IMR-90 (cell line): ENCODE measurements around the gene EDA. TPM values are rescaled to one million over a fixed set of nuclear protein-coding genes. Genes with fewer than 3 reads are reported as not detected.

ENCODE experiments used
- ATAC-seq: fragments of 200-7000 bp; cut with Tn5 transposase; 2 replicates; pipeline ENCODE4 v1.9.1; 2020; ENCODE audit warnings: low read depth, mild to moderate bottlenecking, moderate library complexity
- BruUV-seq: library from RNA; stranded (reverse); fragments of 400-500 nt; replicated peaks from 2 replicates; lab custom pipeline; 2021; lab: Mats Ljungman, UMichigan
- CTCF ChIA-PET: fragments of 300-600 bp; formaldehyde crosslinking; extraction: SDS; loops from one replicate; lab custom pipeline; 2021; ENCODE audit warnings: antibody characterized with exemption; lab: Yijun Ruan, JAX
- POLR2A ChIA-PET: fragments of 300-600 bp; sonication (Branson Sonifier 250); formaldehyde crosslinking; loops from one replicate; lab custom pipeline; 2022; ENCODE audit warnings: antibody characterized with exemption; ENCODE audit not compliant: unreplicated experiment; lab: Charles Lee
- DNase-seq: peaks from one replicate; pipeline ENCODE4 v3.0.0; 2013
- H2AFZ ChIP-seq: replicated peaks from 2 replicates; pipeline ENCODE3; 2013; ENCODE audit warnings: low read length, mild to moderate bottlenecking; ENCODE audit not compliant: poor library complexity
- H2AK5ac ChIP-seq: 2 replicates; pipeline ENCODE4 v1.6.1; 2013; ENCODE audit warnings: low read depth, low read length, inconsistent platforms
- H2AK9ac ChIP-seq: replicated peaks from 2 replicates; pipeline ENCODE3; 2013; ENCODE audit warnings: mild to moderate bottlenecking, low read depth, low read length, moderate library complexity; ENCODE audit not compliant: poor library complexity
- H2BK120ac ChIP-seq: 2 replicates; pipeline ENCODE4 v1.6.1; 2013; ENCODE audit warnings: low read depth, low read length, inconsistent platforms
- H2BK15ac ChIP-seq: 3 replicates; pipeline ENCODE4 v1.6.1; 2013; ENCODE audit warnings: low read depth, low read length, inconsistent platforms
- H2BK20ac ChIP-seq: 2 replicates; pipeline ENCODE4 v1.6.1; 2013; ENCODE audit warnings: low read depth, mild to moderate bottlenecking, inconsistent platforms, low read length, moderate library complexity
- H2BK5ac ChIP-seq: 2 replicates; pipeline ENCODE4 v1.6.1; 2013; ENCODE audit warnings: mild to moderate bottlenecking, low read depth, low read length, inconsistent platforms; ENCODE audit not compliant: poor library complexity, severe bottlenecking
- H3K14ac ChIP-seq: replicated peaks from 2 replicates; pipeline ENCODE4 v1.6.1; 2013; ENCODE audit warnings: low read depth, low read length, inconsistent platforms
- H3K18ac ChIP-seq: 2 replicates; pipeline ENCODE4 v1.6.1; 2013; ENCODE audit warnings: low read depth, low read length, control low read depth
- H3K23ac ChIP-seq: 2 replicates; pipeline ENCODE4 v1.6.1; 2013; ENCODE audit warnings: low read depth, low read length, inconsistent platforms
- H3K27ac ChIP-seq: 2 replicates; pipeline ENCODE4 v1.5.1; 2013; ENCODE audit warnings: mild to moderate bottlenecking, control low read depth, low read length; ENCODE audit not compliant: insufficient read depth
- H3K27me3 ChIP-seq: 2 replicates; pipeline ENCODE4 v1.6.1; 2013; ENCODE audit warnings: low read length; ENCODE audit not compliant: control insufficient read depth, insufficient read depth
- H3K36me3 ChIP-seq: 2 replicates; pipeline ENCODE4 v1.6.1; 2013; ENCODE audit warnings: low read length, mixed read lengths; ENCODE audit not compliant: control insufficient read depth, insufficient read depth
- H3K4ac ChIP-seq: 2 replicates; pipeline ENCODE4 v1.6.1; 2013; ENCODE audit warnings: low read depth, low read length, inconsistent platforms
- H3K4me1 ChIP-seq: 2 replicates; pipeline ENCODE4 v1.6.1; 2013; ENCODE audit warnings: low read length, mixed read lengths; ENCODE audit not compliant: control insufficient read depth, insufficient read depth
- H3K4me2 ChIP-seq: 2 replicates; pipeline ENCODE4 v1.6.1; 2013; ENCODE audit warnings: low read depth, mild to moderate bottlenecking, control low read depth, low read length, moderate library complexity
- H3K4me3 ChIP-seq: 2 replicates; pipeline ENCODE4 v1.5.1; 2013; ENCODE audit warnings: low read depth, mild to moderate bottlenecking, control low read depth, low read length, moderate library complexity; ENCODE audit not compliant: insufficient read depth
- H3K56ac ChIP-seq: 2 replicates; pipeline ENCODE4 v1.6.1; 2013; ENCODE audit warnings: low read length, inconsistent platforms; ENCODE audit not compliant: insufficient read depth; ENCODE audit errors: extremely low read depth
- H3K79me1 ChIP-seq, 2 experiments: 2 replicates each; pipeline ENCODE4 v1.6.1; 2013; ENCODE audit warnings: low read length in 2 of 2, inconsistent platforms in 1 of 2, low read depth in 1 of 2
- H3K9ac ChIP-seq: 2 replicates; pipeline ENCODE4 v1.6.1; 2013; ENCODE audit warnings: low read depth, low read length, control low read depth
- H3K9me1 ChIP-seq: 2 replicates; pipeline ENCODE4 v1.6.1; 2013; ENCODE audit warnings: low read length, inconsistent platforms; ENCODE audit not compliant: insufficient read depth
- H3K9me3 ChIP-seq: 2 replicates; pipeline ENCODE4 v1.6.1; 2013; ENCODE audit warnings: low read length; ENCODE audit not compliant: control insufficient read depth, insufficient read depth
- H4K20me1 ChIP-seq: 2 replicates; pipeline ENCODE4 v1.6.1; 2013; ENCODE audit warnings: low read length, inconsistent platforms; ENCODE audit not compliant: insufficient read depth
- H4K5ac ChIP-seq: 2 replicates; pipeline ENCODE4 v1.6.1; 2013; ENCODE audit warnings: mild to moderate bottlenecking, low read depth, low read length, control low read depth
- H4K8ac ChIP-seq, 2 experiments: 2 replicates each; pipeline ENCODE4 v1.6.1; 2013; ENCODE audit warnings: low read depth in 2 of 2, low read length in 2 of 2, control low read depth in 1 of 2, inconsistent platforms in 1 of 2
- H4K91ac ChIP-seq: 2 replicates; pipeline ENCODE4 v1.6.1; 2013; ENCODE audit warnings: low read depth, low read length, inconsistent platforms; ENCODE audit not compliant: insufficient read depth
- BHLHE40 ChIP-seq: fragments of 150-350 bp; IDR thresholded peaks from 2 replicates; pipeline ENCODE4 v1.6.1; 2016; ENCODE audit warnings: mild to moderate bottlenecking, low read depth, low read length
- CEBPB ChIP-seq: IDR thresholded peaks from 2 replicates; pipeline ENCODE4 v1.6.1; 2012; ENCODE audit warnings: low read depth, low read length, improper control_type of control experiment
- CTCF ChIP-seq: conservative IDR thresholded peaks from 2 replicates; pipeline ENCODE4 v1.5.1; 2012; ENCODE audit warnings: mild to moderate bottlenecking, low read depth, low read length, improper control_type of control experiment
- ELK1 ChIP-seq: fragments of 150-350 bp; IDR thresholded peaks from 2 replicates; pipeline ENCODE4 v1.6.1; 2016; ENCODE audit warnings: low read depth, mild to moderate bottlenecking, low read length, moderate library complexity, borderline replicate concordance
- MAFK ChIP-seq: IDR thresholded peaks from 2 replicates; pipeline ENCODE4 v1.6.1; 2012; ENCODE audit warnings: low read depth, low read length, improper control_type of control experiment
- MAZ ChIP-seq: IDR thresholded peaks from 2 replicates; pipeline ENCODE4 v1.6.1; 2012; ENCODE audit warnings: low read depth, mild to moderate bottlenecking, low read length, improper control_type of control experiment, moderate library complexity, borderline replicate concordance
- POLR2A ChIP-seq: IDR thresholded peaks from 2 replicates; pipeline ENCODE4 v1.6.1; 2012; ENCODE audit warnings: mild to moderate bottlenecking, low read depth, low read length
- RAD21 ChIP-seq: IDR thresholded peaks from 2 replicates; pipeline ENCODE4 v1.6.1; 2012; ENCODE audit warnings: low read length, improper control_type of control experiment
- RCOR1 ChIP-seq: IDR thresholded peaks from 2 replicates; pipeline ENCODE4 v1.6.1; 2012; ENCODE audit warnings: mild to moderate bottlenecking, low read length, improper control_type of control experiment; ENCODE audit not compliant: insufficient replicate concordance
- SMC3 ChIP-seq: fragments of 150-350 bp; IDR thresholded peaks from 2 replicates; pipeline ENCODE4 v1.6.1; 2016; ENCODE audit warnings: low read depth, mild to moderate bottlenecking, antibody characterized with exemption, low read length, moderate library complexity
- WGBS, 2 experiments: methylation state at CpG; one replicate each; pipeline versions ENCODE4 v1.1.5 to v1.1.7; 2013; ENCODE audit warnings: missing lambda C conversion rate in 2 of 2; ENCODE audit not compliant: insufficient read length in 1 of 2; ENCODE audit errors: extremely low coverage in 2 of 2; 5-methylcytosine and 5-hydroxymethylcytosine counted together
- dilution Hi-C: fragments of 300-500 bp; cut with HindIII; formaldehyde crosslinking; loops from one replicate; pipeline ENCODE4 v1.14.3; 2018; ENCODE audit warnings: low sequenced_read_pairs; ENCODE audit not compliant: unreplicated experiment
- in situ Hi-C: fragments of 300-500 bp; cut with MboI; formaldehyde crosslinking; loops from 3 replicates; pipeline ENCODE4 v1.14.3; 2019; ENCODE audit warnings: low sequenced_read_pairs, inconsistent platforms, mixed read lengths
- intact Hi-C: fragments of 100-400 bp; cut with micrococcal nuclease; formaldehyde crosslinking; loops from 2 replicates; pipeline ENCODE4 v1.10.0; 2022
- polyA plus RNA-seq, 3 experiments: library from polyadenylated mRNA; depleted of rRNA; stranded (reverse); fragments of >200 nt; gene quantifications; 2 replicates each; pipeline ENCODE4 v1.2.3, GENCODE V29; 2012; ENCODE audit warnings: low replicate concordance in 1 of 3
- total RNA-seq: library from RNA; depleted of rRNA; stranded (reverse); fragments of >200 nt; gene quantifications from 2 replicates; pipeline ENCODE4 v1.2.3, GENCODE V29; 2012

EDA gene
- total and polyA plus RNA-seq, 2 of the 4 experiments (the other 2 are of a cell fraction) = under 0.01 TPM; not detected in 1

GRCh38 chrX:69906447-69906846 lies 290.5 kb downstream of the EDA start:
- Histone ChIP-seq H3K36me3 (no peaks in the 10 kb centered on the region), H4K8ac (no peak overlapping the region), H3K27me3 (peaks cover 2% of the 10 kb centered on the region; the same call in 1 of the 2 replicates), H3K79me1 (no peaks in the 10 kb centered on the region), H3K27ac (no peak overlapping the region), H2BK15ac (no peak overlapping the region), H3K4me2 (no peak overlapping the region), H3K9me3 (no peaks in the 10 kb centered on the region), H3K9me1 (no peaks in the 10 kb centered on the region), H2BK120ac (no peak overlapping the region), H2AK5ac (no peak overlapping the region), H4K91ac (no peak overlapping the region), H3K56ac (no peak overlapping the region), H3K9ac (no peak overlapping the region), H3K18ac (no peak overlapping the region), H3K4me3 (no peak overlapping the region), H3K14ac (no peak overlapping the region), H4K5ac (no peak overlapping the region), H3K4ac (no peak overlapping the region), H3K23ac (no peak overlapping the region), H2AFZ (no peak overlapping the region), H2BK20ac (no peak overlapping the region), H3K4me1 (no peaks in the 10 kb centered on the region), H2BK5ac (no peak overlapping the region), H4K20me1 (no peaks in the 10 kb centered on the region), H2AK9ac (no peak overlapping the region)
- in situ Hi-C loops = no loop called here
- intact Hi-C loops = no loop called here
- dilution Hi-C loops = no loop called here
- BruUV-seq = no TSS peak
- ChIA-PET CTCF (no interaction called here), POLR2A (no interaction called here)
- no peak for ATAC-seq
- TF ChIP-seq ELK1 (no peak), SMC3 (no peak), MAZ (no peak), CEBPB (no peak), MAFK (no peak), POLR2A (no peak), RAD21 (no peak), BHLHE40 (no peak), RCOR1 (no peak), CTCF (no peak)
- DNase-seq = no peak
- WGBS, 2 experiments = no CpG with 5 or more reads among the region's 8 CpGs
